GM21786 (cell line): ENCODE data around the gene CRLF2.
"Not testable (repeated sequence)": the region's sequence is repeated elsewhere in the genome, so short reads cannot be mapped to it uniquely, and the experiment has no call there.

ENCODE experiments used
- ATAC-seq: cut with Tn5 transposase; IDR thresholded peaks from one replicate; pipeline ENCODE4 v1.9.1; 2021; ENCODE audit not compliant: unreplicated experiment

CRLF2 gene

GRCh38 chrX:1215123-1215823 lies 2.8 kb upstream of the CRLF2 start:
- ATAC-seq, result peak; percentile 54

- ATAC-seq, result no peak
Observed at GRCh38 chrX:1213971-1214370, 1.5 kb upstream of the CRLF2 start.

- ATAC-seq, result no peak
Observed at GRCh38 chrX:1210844-1211243, 1.6 kb downstream of the CRLF2 start.

GRCh38 chrX:1207496-1208025 lies 4.9 kb downstream of the CRLF2 start:
- no peak for ATAC-seq

- peak; percentile 41 for ATAC-seq
Observed at GRCh38 chrX:1205681-1206611, 6.5 kb downstream of the CRLF2 start.

GRCh38 chrX:1202251-1202650 lies 10.2 kb downstream of the CRLF2 start:
- no peak for ATAC-seq

- no peak for ATAC-seq
Observed at GRCh38 chrX:1196436-1196835, 16.0 kb downstream of the CRLF2 start.

GRCh38 chrX:1192196-1192595 lies 20.3 kb downstream of the CRLF2 start:
- ATAC-seq, result not testable (repeated sequence)

GRCh38 chrX:1190596-1191145 lies 21.8 kb downstream of the CRLF2 start:
- ATAC-seq, result no peak

GRCh38 chrX:1185561-1185960 lies 26.9 kb downstream of the CRLF2 start:
- ATAC-seq, result no peak

GRCh38 chrX:1182211-1182610 lies 30.2 kb downstream of the CRLF2 start:
- ATAC-seq, result no peak

- not testable (repeated sequence) for ATAC-seq
Observed at GRCh38 chrX:1181661-1182060, 30.8 kb downstream of the CRLF2 start.

GRCh38 chrX:1181170-1181569 lies 31.3 kb downstream of the CRLF2 start:
- ATAC-seq, result no peak

- no peak for ATAC-seq
Observed at GRCh38 chrX:1178580-1179057, 33.8 kb downstream of the CRLF2 start.

- ATAC-seq, result not testable (repeated sequence)
Observed at GRCh38 chrX:1176531-1177320, 35.7 kb downstream of the CRLF2 start.

GRCh38 chrX:1174609-1175545 lies 37.6 kb downstream of the CRLF2 start:
- not testable (repeated sequence) for ATAC-seq

GRCh38 chrX:1173435-1173834 lies 39.0 kb downstream of the CRLF2 start:
- not testable (repeated sequence) for ATAC-seq

GRCh38 chrX:1172496-1172895 lies 40.0 kb downstream of the CRLF2 start:
- ATAC-seq, result no peak

GRCh38 chrX:1171915-1172314 lies 40.5 kb downstream of the CRLF2 start:
- not testable (repeated sequence) for ATAC-seq
